Motor neuron (in vitro differentiated cells): Measurements from ENCODE around the gene PIK3CG. TPM values are rescaled to one million over a fixed set of nuclear protein-coding genes. Genes with fewer than 3 reads are reported as not detected.
"Not testable (repeated sequence)": the region's sequence is repeated elsewhere in the genome, so short reads cannot be mapped to it uniquely, and the experiment has no call there.

ENCODE experiments used
- ATAC-seq, 8 experiments: fragments of 200-7000 bp; cut with Tn5 transposase; replicated peaks in 6 of 8; 2 replicates each; pipeline ENCODE4 v1.8.0; 2021; ENCODE audit warnings: mild to moderate bottlenecking in 8 of 8, moderate library complexity in 8 of 8
- H3K27ac ChIP-seq, 2 donors: fragments of 250-450 bp; sonication (Bioruptor Pico); 2 replicates each; pipeline ENCODE4 v1.9.0; 2021; ENCODE audit warnings: antibody characterized with exemption in 2 of 2, mild to moderate bottlenecking in 2 of 2, moderate library complexity in 1 of 2
- H3K4me1 ChIP-seq, 2 donors: fragments of 250-450 bp; sonication (Bioruptor Pico); replicated peaks in 1 of 2; 2 replicates each; pipeline ENCODE4 v1.6.1; 2021; ENCODE audit warnings: antibody characterized with exemption in 2 of 2, mild to moderate bottlenecking in 2 of 2, moderate library complexity in 1 of 2
- H3K4me3 ChIP-seq, 5 donors: fragments of 250-450 bp; sonication (Bioruptor Pico); 2 replicates each; pipeline ENCODE4 v1.9.0; 2021; ENCODE audit warnings: antibody characterized with exemption in 5 of 5, mild to moderate bottlenecking in 5 of 5, moderate library complexity in 4 of 5
- WGBS, 10 experiments: fragments of 450-650 bp; shearing (Covaris generic); methylation state at CpG; one replicate each; pipeline ENCODE4 v1.0.0; 2022; 5-methylcytosine and 5-hydroxymethylcytosine counted together
- in situ Hi-C, 9 experiments: fragments of 400-800 bp; cut with MboI; loops; one replicate each; pipeline ENCODE4 v1.15.0; 2021; ENCODE audit warnings: low sequenced_read_pairs in 9 of 9, low pct_unique_long_range_greater_than_20kb in 2 of 9; ENCODE audit not compliant: unreplicated experiment in 9 of 9
- total RNA-seq, 8 experiments: library from RNA; unstranded; fragments of 300-600 nt; gene quantifications; 2 replicates each; pipeline versions ENCODE4 v1.2.3 to v1.2.4, GENCODE V29; 2022

Gene PIK3CG
- total RNA-seq, 8 experiments from 2014 or later, result 0.14 to 38.7 (median 1.5) TPM; not detected in 4

DNA sequence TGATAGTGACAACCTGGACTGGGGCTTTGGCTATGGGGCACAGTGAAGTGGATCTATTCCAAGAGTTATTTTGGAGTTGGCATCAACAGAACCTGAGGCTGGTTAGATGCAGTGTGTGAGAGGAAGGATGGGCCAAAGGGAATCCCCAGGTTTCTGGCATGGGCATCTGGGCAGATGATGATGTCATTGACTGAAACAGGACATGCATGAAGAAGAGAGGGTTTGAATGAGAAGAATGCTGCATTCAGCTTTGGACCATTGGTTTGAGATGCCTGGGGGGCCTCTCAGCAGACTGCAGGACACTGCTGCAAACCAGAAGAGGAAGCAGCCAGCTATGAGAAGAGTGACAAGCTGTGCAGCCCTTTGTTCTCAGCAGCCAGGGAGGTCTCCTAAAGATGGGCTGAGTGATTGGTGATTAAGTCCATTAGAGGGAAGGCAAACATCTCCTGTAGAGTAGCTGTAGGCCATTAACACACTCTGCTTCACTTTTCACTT lies 23.1 kb upstream of the PIK3CG start:
- Histone ChIP-seq H3K27ac (no peak overlapping the region), H3K4me3 (no peak overlapping the region), H3K4me1 (no peaks in the 10 kb centered on the region)
- in situ Hi-C loops, result no loop called here
- no peak for ATAC-seq

- in situ Hi-C loops, result no loop called here
- H3K27ac ChIP-seq, result no peak overlapping the region
- WGBS, 10 experiments, result 51 to 91% (median 77%) methylated on average over 2 to 11 of the region's 11 CpGs
- H3K4me3 ChIP-seq, result no peak overlapping the region
- no peaks in the 10 kb centered on the region for H3K4me1 ChIP-seq
- ATAC-seq, result no peak
These were observed 20.6 kb upstream of the PIK3CG start for GRCh38 chr7:106844279-106844997.

GRCh38 chr7:106848049-106848448 lies 17.0 kb upstream of the PIK3CG start:
- in situ Hi-C loops, result no loop called here
- 33 to 100% (median 89%) methylated on average over 1 of the region's 1 CpG; no CpG with 5 or more reads in 2 of the 10 experiments for WGBS, 10 experiments
- no peak for ATAC-seq

DNA sequence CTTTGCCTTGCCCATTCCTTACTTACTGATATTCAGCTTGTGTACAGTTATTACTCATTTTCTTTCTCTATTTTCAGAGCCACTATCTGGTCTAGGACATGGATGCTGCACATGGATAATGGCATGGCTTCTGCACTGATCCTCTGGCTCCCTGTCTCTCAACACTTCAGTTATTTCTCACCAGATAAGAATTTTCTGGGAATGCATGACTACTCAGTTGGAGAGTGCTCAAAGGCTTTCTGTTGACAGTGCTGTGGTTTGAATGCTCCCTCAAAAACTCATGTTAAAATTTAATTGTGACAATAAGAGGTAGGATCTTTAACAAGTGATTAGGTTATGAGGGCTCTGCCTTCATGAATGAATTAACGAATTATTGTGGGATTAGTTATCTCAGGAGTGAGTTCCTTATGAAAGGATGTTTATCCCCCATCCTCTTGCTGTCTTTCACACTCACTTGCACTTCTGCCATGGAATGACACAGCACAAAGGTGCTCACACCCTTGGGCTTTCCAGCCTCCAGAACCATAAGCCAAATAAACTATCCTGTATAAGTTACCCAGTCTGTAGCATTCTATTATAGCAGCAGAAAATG lies 16.1 kb upstream of the PIK3CG start:
- Histone ChIP-seq H3K4me1 (no peaks in the 10 kb centered on the region), H3K4me3 (no peak overlapping the region), H3K27ac (no peak overlapping the region)
- peak in 2 of 8 experiments; percentile 41 to 52 for ATAC-seq
- 0 to 100% (median 48%) methylated on average over 1 of the region's 1 CpG; no CpG with 5 or more reads in 4 of the 10 experiments for WGBS, 10 experiments
- in situ Hi-C loops, result no loop called here

More at GRCh38 chr7:106848049-106848448, 17.0 kb upstream of the PIK3CG start:
- no peak overlapping the region for H3K27ac ChIP-seq
- H3K4me3 ChIP-seq, result no peak overlapping the region
- H3K4me1 ChIP-seq, result no peaks in the 10 kb centered on the region

DNA sequence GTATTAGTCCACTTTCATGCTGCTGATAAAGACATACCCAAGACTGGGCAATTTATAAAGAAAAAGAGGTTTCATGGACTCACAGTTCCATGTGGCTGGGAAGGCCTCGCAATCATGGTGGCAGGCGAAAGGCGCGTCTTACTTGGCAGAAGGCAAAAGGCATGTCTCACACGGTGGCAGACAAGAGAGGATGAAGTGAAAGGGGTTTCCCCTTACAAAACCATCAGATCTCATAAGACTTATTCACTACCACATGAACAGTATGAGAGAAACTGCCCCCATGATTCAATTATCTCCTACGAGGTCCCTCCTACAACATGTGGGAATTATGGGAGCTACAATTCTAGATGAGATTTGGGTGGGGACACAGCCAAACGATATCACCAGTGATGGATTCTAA lies 13.4 kb upstream of the PIK3CG start:
- H3K4me3 ChIP-seq, H3K4me1 ChIP-seq, H3K27ac ChIP-seq, in situ Hi-C loops, ATAC-seq: not testable (repeated sequence)
- 76 to 100% (median 92%) methylated on average over 1 to 7 of the region's 7 CpGs; no CpG with 5 or more reads in 1 of the 10 experiments for WGBS, 10 experiments

DNA sequence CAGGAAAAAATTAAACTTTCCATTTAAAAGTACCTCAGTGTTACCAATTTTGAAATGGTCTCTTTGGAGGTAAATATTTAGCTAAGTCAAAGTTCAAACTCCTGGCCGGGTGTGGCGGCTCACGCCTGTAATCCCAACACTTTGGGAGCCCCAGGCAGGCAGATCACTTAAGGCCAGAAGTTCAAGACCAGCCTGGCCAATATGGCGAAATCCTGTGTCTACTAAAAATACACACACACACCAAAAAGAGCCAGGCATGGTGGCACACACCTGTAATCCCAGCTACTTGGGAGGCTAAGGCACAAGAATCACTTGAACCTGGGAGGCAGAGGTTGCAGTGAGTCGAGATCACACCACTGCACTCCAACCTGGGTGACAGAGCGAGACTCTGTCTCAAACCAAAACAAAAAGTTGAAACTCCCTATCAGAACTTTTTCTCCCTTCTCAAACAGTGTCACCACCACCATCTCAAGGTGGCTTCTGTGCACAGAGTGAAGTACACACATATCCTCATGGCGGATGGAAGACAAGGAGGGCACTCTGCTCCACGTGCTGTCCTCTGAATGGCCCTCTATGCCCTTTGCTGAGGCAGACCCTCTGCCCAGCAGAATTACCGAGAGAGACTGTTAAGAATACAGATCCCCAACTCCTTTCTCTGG lies 11.7 kb upstream of the PIK3CG start:
- H3K27ac ChIP-seq, result no peak overlapping the region
- 68 to 100% (median 84%) methylated on average over 1 to 7 of the region's 9 CpGs; no CpG with 5 or more reads in 3 of the 10 experiments for WGBS, 10 experiments

GRCh38 chr7:106855540-106856132 lies 9.4 kb upstream of the PIK3CG start:
- WGBS, 10 experiments, result 22 to 100% (median 80%) methylated on average over 1 to 5 of the region's 6 CpGs; no CpG with 5 or more reads in 3 of the 10 experiments

More for the DNA sequence above, 11.7 kb upstream of the PIK3CG start:
- in situ Hi-C loops, result no loop called here
- Histone ChIP-seq H3K4me1 (no peaks in the 10 kb centered on the region), H3K4me3 (no peak overlapping the region)
- no peak for ATAC-seq

DNA sequence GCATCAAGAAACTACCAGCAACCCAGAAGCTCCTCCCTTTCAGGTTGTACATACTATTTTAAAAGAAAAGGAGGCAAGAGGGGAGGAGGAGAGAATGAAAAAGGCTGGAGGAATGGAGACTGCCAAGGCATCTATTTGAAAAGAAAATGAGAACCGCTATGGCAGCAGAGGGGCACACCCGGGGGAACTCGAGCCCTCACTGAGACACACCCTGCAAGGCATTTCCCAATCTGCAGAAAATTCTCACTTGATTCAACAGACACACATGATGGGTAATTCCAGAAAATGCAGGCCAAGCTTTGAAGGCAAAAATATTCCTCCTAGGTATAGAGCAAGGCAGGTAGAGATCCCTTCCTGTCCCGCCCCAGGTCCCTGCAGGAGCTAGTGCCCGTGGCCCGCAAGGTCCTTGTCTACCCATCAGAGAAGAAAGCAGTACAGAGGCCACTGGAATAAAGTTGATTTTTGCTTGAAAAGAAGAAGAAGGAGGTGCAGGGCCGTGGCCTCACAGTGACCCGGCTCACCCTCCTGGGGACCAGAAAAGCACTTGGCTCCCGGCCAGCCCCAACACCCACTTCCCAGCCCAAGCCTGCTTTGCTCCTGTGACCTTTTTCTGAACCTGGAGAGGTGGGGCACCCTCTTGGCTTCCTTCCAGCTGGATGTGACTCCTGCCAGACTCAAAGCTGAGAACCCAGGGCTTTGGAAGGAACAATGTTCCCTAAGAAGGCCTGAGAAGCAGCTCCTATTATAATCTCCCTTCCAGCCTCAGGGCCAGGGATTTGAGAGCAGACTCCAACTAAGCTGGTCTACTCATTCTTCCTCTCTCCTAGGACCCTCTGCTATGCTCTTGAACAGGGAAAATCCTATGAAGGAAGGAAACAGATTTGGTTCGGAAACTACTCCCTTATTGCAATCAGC lies 6.2 kb upstream of the PIK3CG start:
- in situ Hi-C loops, result no loop called here
- Histone ChIP-seq H3K27ac (no peak overlapping the region), H3K4me1 (peaks cover 4 to 10% of the 10 kb centered on the region in 2 donors), H3K4me3 (no peak overlapping the region)
- 46 to 92% (median 64%) methylated on average over 1 to 9 of the region's 10 CpGs; no CpG with 5 or more reads in 1 of the 10 experiments for WGBS, 10 experiments
- peak in 6 of 8 experiments; percentile 16 to 80 (median 68) for ATAC-seq

More at GRCh38 chr7:106855540-106856132, 9.4 kb upstream of the PIK3CG start:
- ATAC-seq, result no peak
- Histone ChIP-seq H3K4me3 (no peak overlapping the region), H3K27ac (no peak overlapping the region), H3K4me1 (peaks cover 0 to 10% of the 10 kb centered on the region in 2 donors)
- in situ Hi-C loops, result no loop called here

- H3K27ac ChIP-seq, result no peak overlapping the region
- peaks cover 4 to 10% of the 10 kb centered on the region in 2 donors for H3K4me1 ChIP-seq
- H3K4me3 ChIP-seq, result no peak overlapping the region
- WGBS, 10 experiments, result 21 to 97% (median 73%) methylated on average over 2 to 7 of the region's 8 CpGs
- peak in 3 of 8 experiments; percentile 58 to 76 (median 64) for ATAC-seq
- in situ Hi-C loops, result no loop called here
These were observed 2.6 kb upstream of the PIK3CG start for GRCh38 chr7:106862317-106863089.

DNA sequence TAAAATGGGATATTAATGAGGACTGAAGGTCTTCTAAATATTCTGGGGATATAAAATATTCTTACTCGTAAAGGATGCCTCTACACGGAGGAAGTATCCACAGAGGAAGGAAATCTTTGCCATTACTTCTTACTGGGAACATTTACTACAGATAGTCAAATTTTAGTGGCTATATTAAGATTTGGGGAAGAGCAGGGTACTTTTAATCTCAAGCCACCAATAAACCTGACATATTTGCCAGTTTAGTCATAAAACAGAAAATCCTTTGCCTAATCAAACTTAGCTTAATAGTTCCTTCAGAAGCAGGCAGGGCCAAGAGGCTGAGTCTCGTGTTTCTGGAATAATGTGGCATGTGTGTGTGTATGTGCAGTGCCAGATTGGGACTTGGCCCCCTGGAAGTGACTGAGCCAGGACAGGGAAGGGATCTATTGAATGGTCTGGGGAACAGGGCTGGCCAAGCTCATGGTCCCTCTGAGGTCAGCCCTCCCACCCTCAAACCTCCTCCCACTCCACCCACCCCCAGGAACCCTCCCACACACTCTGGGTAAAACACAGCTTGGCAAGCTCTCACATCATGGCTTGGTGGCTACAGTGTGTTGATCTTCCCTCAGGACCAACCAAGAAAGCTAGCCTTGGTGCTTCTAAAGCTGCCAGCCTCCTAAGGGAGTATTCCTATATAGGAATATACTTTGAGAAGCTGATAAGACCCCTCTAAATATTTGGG lies 1.6 kb upstream of the PIK3CG start:
- H3K4me3 ChIP-seq, result no peak overlapping the region
- in situ Hi-C loops, result no loop called here
- ATAC-seq, result peak in 1 of 8 experiments; percentile 2
- H3K27ac ChIP-seq, result no peak overlapping the region
- H3K4me1 ChIP-seq, result peaks cover 4 to 10% of the 10 kb centered on the region in 2 donors
- WGBS, 10 experiments, result 7 to 100% (median 89%) methylated on average over 2 to 3 of the region's 3 CpGs; no CpG with 5 or more reads in 3 of the 10 experiments
